ENCODE measurements around the gene OR1A2.
"Not testable (repeated sequence)": the region's sequence is repeated elsewhere in the genome, so short reads cannot be mapped to it uniquely, and the experiment has no call there.

DNA sequence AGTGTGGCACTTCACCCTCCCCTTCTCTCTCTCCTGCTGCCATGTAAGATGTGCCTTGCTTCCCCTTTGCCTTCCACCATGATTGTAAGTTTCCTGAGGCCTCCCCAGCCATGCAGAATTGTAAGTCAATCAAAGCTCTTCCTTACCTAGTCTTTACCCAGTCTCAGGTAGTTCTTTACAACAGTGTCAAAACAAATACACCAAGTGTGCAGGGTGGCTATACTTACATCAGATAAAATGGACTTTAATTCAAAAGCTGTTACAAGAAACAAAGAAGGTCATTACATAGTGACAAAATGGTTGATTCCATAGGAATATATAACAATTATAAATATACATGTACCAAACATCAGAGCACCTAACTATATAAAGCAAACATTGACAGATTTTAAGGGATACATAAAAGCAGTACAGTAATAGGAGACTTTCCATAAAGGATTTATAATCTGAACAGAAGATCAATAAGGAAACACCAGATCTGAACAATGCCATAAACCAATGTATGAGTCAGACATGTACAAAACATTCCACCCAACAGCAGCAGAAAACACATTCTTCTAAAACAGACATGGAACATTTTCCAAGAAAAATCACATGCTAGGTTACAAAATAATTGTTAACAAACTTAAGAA lies 27.5 kb downstream of the OR1A2 start:
- TF ChIP-seq POLR2A, POLR2AphosphoS5, EP300 (IDR thresholded peaks at IDR 0.05): not testable (repeated sequence)
- TF ChIP-seq, protein P1, sequence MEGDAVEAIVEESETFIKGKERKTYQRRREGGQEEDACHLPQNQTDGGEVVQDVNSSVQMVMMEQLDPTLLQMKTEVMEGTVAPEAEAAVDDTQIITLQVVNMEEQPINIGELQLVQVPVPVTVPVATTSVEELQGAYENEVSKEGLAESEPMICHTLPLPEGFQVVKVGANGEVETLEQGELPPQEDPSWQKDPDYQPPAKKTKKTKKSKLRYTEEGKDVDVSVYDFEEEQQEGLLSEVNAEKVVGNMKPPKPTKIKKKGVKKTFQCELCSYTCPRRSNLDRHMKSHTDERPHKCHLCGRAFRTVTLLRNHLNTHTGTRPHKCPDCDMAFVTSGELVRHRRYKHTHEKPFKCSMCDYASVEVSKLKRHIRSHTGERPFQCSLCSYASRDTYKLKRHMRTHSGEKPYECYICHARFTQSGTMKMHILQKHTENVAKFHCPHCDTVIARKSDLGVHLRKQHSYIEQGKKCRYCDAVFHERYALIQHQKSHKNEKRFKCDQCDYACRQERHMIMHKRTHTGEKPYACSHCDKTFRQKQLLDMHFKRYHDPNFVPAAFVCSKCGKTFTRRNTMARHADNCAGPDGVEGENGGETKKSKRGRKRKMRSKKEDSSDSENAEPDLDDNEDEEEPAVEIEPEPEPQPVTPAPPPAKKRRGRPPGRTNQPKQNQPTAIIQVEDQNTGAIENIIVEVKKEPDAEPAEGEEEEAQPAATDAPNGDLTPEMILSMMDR (IDR thresholded peaks at IDR 0.05): not testable (repeated sequence)

Measured in gastroesophageal sphincter (tissue), 3 donors.